Endothelial cell of coronary artery (primary cell): ENCODE data around the gene NDUFA6. TPM values are rescaled to one million over a fixed set of nuclear protein-coding genes. Genes with fewer than 3 reads are reported as not detected.

Experiments used
- total RNA-seq: library from RNA; depleted of rRNA; stranded (reverse); fragments of >200 nt; gene quantifications from 2 replicates; pipeline ENCODE4 v1.2.3, GENCODE V29; 2014

Gene NDUFA6
- 48.8 and 56.4 TPM in 2 replicates for total RNA-seq

GRCh38 chr22:42090596-42091454, at the start of gene NDUFA6:
Gene NDUFA6, minus strand, starts transcription at chr22:42090772. Its CDS starts 28 bp downstream, at chr22:42090744.

DNA sequence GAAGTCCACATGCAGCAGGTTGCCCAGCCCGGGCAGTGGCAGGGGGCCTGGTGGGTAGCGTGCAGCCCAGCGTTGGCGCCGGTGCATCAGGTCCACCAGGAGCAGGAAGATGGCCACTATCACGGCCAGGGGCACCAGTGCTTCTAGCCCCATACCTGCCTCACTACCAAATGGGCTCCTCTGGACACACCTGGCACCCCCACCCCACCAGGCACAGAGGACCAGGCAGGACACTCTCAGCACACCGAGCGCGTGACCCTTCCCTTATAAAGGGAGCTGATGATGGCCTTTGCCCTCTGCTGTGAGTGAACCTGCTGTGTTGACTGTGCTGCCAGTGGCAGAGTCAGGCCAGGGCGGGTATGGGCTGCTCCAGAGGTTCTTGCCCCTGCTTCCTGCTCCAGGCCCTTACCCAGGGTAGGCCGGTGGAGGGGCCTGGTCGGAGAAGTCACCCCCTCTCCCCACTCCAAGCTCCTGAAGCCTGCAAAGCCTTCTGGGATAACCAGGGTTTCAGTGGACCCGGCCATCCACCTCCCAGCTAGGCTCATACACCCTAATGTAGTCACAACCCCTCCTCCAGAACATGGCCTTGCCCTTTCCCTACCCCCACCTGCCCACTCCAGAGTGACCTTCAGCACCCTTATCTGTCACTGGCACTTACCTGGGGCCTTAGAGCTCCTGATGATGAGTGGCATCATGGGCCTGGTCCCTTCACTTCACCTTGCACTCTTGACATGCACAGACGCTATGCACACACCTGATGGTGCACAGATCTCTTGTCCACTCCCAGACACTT, 40.3 kb upstream of the NDUFA6 start, which contains the start of gene CYP2D6:
Gene CYP2D6 (minus strand): TSS at position 172 of the 793 bp plus-strand sequence. CDS start 19 bp downstream, at position 153.

GRCh38 chr22:42079319-42080251, 11.0 kb downstream of the NDUFA6 start, which contains the start of gene SMDT1:
Gene SMDT1, plus strand, starts transcription at chr22:42079700. Its CDS starts 69 bp downstream, at chr22:42079769.

DNA sequence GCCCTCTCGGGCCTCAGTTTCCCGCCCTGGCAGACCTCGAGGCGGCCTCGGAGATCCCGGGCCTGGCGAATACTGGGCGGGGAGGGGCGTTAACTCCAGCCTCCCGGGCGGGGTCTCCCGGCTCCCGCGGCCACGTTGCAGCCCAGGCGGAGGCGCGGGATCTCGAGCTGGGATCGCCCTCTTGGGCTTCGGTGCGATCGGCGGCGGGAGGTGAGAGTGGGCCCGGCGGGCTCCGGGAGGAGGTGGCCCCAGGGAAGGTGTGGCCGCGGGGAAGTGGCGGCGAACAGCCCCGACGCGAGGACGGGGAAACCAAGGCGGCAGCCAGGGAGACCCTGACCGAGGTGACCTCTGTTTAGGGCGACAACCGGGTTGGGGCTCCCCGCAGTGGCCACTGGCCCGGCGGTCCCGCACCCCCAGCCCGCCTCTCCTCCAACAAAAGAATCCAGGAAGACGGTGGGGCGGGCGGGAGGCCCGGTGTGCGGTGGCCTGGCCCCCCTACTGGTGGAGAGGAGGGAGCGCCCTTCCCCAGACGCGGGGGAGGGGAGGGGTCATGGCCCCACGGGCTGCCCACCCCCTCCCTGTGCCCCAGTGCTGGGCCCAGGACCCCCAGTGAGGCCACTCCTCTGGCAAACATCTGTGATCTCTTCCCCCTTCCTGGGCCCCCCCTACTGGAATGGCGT, 16.3 kb downstream of the NDUFA6 start, which contains the start of gene PHETA2:
Gene PHETA2 (plus strand): TSS at position 117 of the 680 bp plus-strand sequence. CDS start 3,046 bp downstream, outside the sequence.

DNA sequence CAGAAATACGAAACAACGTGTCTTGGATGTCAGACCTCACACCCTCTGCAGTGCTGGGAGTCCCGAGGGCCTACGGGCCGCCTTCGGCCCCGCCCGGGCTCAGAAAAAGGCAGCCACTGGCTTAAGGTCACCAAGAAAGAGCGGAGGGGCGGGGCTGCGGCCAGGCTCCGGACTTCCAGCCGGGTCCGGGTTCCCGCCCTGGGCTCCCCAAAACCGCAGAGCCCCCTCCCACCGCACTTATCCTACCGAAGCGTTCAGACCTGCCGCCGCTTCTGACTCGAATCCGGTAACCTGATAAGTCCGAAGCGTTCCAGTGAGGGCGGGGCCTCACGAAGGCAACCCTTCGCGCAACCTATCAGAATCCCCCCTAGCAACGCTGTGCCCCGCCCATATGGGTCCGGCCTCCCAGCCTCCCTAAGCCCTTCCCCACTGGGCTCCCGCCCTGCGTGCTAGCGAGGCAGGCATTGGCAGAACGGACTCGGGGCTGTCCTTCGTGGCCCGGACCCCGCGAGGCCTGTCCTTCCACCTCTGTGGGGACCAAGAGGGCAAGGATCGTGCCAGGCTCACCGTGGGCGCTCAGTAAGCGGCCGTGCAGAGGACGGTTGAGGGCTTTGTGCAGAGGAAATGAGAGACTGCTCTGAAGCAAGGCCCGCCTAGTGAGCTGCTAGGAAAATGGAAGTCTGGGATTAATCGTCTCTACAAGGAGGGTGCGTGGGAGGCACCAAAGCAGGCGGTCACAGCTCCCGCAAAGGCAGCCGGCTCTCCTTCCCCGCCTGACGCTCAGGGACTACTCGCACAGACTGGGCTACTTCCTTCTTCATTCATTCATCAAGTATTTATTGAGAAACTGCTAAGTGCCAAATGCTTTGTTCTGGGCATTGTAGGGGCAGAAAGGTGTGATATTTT, 19.8 kb downstream of the NDUFA6 start, which contains the start of gene NAGA:
Gene NAGA (minus strand): TSS at position 296 of the 906 bp plus-strand sequence. CDS start 515 bp downstream, outside the sequence.

Other genes with a start within 250 kb of the NDUFA6 start
- not detected in 2 replicates for gene SHISA8, start 175.7 kb downstream of the NDUFA6 start, total RNA-seq
- gene TNFRSF13C, start 164.0 kb downstream of the NDUFA6 start, total RNA-seq: under 0.01 TPM in 1 of 2 replicates, not detected in the other
- gene CENPM, start 143.6 kb downstream of the NDUFA6 start, total RNA-seq: 9.2 and 22.0 TPM in 2 replicates
- gene SEPTIN3, start 121.3 kb downstream of the NDUFA6 start, total RNA-seq: 0.09 TPM in 1 of 2 replicates, not detected in the other
- under 0.01 and 0.28 TPM in 2 replicates for gene WBP2NL, start 92.0 kb downstream of the NDUFA6 start, total RNA-seq
- gene NAGA, start 20.0 kb downstream of the NDUFA6 start, total RNA-seq: 32.3 and 36.1 TPM in 2 replicates
- gene PHETA2, start 16.5 kb downstream of the NDUFA6 start, total RNA-seq: 16.3 and 22.4 TPM in 2 replicates
- 11.1 and 13.6 TPM in 2 replicates for gene SMDT1, start 11.1 kb downstream of the NDUFA6 start, total RNA-seq
- 0.18 and 0.19 TPM in 2 replicates for gene CYP2D6, start 40.0 kb upstream of the NDUFA6 start, total RNA-seq
- 15.4 and 16.8 TPM in 2 replicates for gene TCF20, start 179.9 kb upstream of the NDUFA6 start, total RNA-seq